Chondrocyte (in vitro differentiated cells): ENCODE results near the gene SHC3. TPM values are rescaled to one million over a fixed set of nuclear protein-coding genes. Genes with fewer than 3 reads are reported as not detected.

Experiments
- DNase-seq: peaks from one replicate; pipeline ENCODE4 v3.0.0; 2021; ENCODE audit warnings: mixed read lengths, low spot score
- H3K27ac Mint-ChIP-seq: one replicate; pipeline ENCODE4 v1.8.0; 2021; ENCODE audit warnings: mild to moderate bottlenecking, moderate library complexity, mixed read lengths; ENCODE audit not compliant: unreplicated experiment
- H3K27me3 Mint-ChIP-seq: 2 replicates; pipeline ENCODE4 v1.8.0; 2021; ENCODE audit warnings: low read depth, mixed read lengths
- H3K36me3 Mint-ChIP-seq: 2 replicates; pipeline ENCODE4 v1.8.0; 2021; ENCODE audit warnings: low read depth, mixed read lengths
- H3K4me1 Mint-ChIP-seq: 2 replicates; pipeline ENCODE4 v1.8.0; 2021; ENCODE audit warnings: low read depth, mild to moderate bottlenecking, mixed read lengths
- H3K4me3 Mint-ChIP-seq: one replicate; pipeline ENCODE4 v1.8.0; 2021; ENCODE audit warnings: mild to moderate bottlenecking, moderate library complexity, mixed read lengths; ENCODE audit not compliant: unreplicated experiment
- H3K9me3 Mint-ChIP-seq: 2 replicates; pipeline ENCODE4 v1.8.0; 2021; ENCODE audit warnings: low read depth, mixed read lengths
- total RNA-seq: library from RNA; stranded (reverse); gene quantifications from 3 replicates; pipeline ENCODE4 v1.2.1, GENCODE V29; 2021
- TF ChIP-seq, protein P1 (sequence below): fragments of 200-600 bp; sonication (generic); IDR thresholded peaks from 2 replicates; pipeline ENCODE4 v1.5.0; 2021; ENCODE audit warnings: antibody characterized with exemption, mild to moderate bottlenecking, moderate library complexity

Gene SHC3
- total RNA-seq, 1 donor from 2014 or later, result 0.30 TPM

DNA sequence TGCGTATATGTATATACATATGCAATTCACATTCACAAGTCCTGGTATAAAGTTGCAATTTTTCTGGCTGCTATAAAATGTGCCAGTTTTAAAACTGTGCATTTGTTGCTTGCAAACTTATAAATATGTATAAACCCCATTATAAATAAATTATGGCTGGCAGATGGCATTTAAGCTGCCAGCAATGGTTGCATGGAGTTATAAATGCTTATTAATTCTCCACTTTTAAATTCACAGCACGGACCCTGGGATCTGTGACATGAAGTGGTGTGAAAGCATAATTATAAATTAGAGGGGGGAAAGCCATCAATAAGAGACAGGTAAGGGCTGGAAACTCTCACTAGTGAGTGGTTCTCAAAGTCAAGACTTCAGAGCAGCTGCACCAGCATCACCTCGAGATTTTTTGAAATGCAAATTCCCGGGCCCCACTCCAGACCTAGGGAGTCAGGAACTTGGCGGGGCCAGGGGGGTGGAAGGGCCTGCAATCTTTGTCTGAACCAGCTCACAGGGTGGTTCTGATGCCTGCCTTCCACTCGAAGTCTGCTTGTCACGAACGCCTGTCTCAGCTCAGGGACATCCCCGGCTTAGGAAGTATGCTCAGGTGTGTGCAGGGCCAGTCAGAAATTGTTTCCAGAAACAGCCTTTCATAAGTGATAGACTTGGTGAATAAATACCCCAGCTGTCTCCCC lies 170.4 kb downstream of the SHC3 start:
- no peaks in the 10 kb centered on the region for H3K36me3 Mint-ChIP-seq
- no peak for DNase-seq
- H3K27ac Mint-ChIP-seq, result no peak overlapping the region
- no peaks in the 10 kb centered on the region for H3K4me1 Mint-ChIP-seq
- H3K4me3 Mint-ChIP-seq, result no peak overlapping the region
- no peaks in the 10 kb centered on the region for H3K9me3 Mint-ChIP-seq
- TF ChIP-seq, protein P1, sequence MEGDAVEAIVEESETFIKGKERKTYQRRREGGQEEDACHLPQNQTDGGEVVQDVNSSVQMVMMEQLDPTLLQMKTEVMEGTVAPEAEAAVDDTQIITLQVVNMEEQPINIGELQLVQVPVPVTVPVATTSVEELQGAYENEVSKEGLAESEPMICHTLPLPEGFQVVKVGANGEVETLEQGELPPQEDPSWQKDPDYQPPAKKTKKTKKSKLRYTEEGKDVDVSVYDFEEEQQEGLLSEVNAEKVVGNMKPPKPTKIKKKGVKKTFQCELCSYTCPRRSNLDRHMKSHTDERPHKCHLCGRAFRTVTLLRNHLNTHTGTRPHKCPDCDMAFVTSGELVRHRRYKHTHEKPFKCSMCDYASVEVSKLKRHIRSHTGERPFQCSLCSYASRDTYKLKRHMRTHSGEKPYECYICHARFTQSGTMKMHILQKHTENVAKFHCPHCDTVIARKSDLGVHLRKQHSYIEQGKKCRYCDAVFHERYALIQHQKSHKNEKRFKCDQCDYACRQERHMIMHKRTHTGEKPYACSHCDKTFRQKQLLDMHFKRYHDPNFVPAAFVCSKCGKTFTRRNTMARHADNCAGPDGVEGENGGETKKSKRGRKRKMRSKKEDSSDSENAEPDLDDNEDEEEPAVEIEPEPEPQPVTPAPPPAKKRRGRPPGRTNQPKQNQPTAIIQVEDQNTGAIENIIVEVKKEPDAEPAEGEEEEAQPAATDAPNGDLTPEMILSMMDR, result no peak
- peaks cover 7% of the 10 kb centered on the region for H3K27me3 Mint-ChIP-seq

GRCh38 chr9:89006996-89007967 lies 171.3 kb downstream of the SHC3 start:
- no peaks in the 10 kb centered on the region for H3K9me3 Mint-ChIP-seq
- no peaks in the 10 kb centered on the region for H3K36me3 Mint-ChIP-seq
- no peak overlapping the region for H3K4me3 Mint-ChIP-seq
- TF ChIP-seq, protein P1, result no peak
- no peak overlapping the region for H3K27ac Mint-ChIP-seq
- DNase-seq, result no peak
- H3K4me1 Mint-ChIP-seq, result no peaks in the 10 kb centered on the region
- H3K27me3 Mint-ChIP-seq, result peaks cover 7% of the 10 kb centered on the region

DNA sequence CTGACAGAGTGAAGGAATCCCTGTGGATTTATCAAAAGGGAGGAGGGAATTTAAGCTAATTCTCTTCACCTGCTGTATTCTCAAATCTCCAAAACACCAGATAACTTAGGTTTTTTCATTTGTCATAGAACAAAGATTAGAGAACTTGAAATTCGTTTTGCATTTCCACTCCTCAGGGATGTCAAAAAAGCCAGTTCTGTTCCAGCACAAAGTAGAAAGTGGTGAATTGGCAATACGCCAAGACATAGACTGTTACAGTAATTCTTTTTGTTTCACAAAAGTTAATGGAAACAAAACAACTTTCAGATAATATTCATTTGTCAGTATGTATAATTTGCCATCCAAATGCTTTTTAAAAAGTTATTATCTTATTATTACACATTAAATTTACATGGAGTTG lies 172.4 kb downstream of the SHC3 start:
- peaks cover 7% of the 10 kb centered on the region for H3K27me3 Mint-ChIP-seq
- TF ChIP-seq, protein P1, result no peak
- H3K9me3 Mint-ChIP-seq, result no peaks in the 10 kb centered on the region
- H3K27ac Mint-ChIP-seq, result no peak overlapping the region
- DNase-seq, result no peak
- H3K4me3 Mint-ChIP-seq, result no peak overlapping the region
- no peaks in the 10 kb centered on the region for H3K36me3 Mint-ChIP-seq
- H3K4me1 Mint-ChIP-seq, result peaks cover 8% of the 10 kb centered on the region

GRCh38 chr9:89005323-89005722 lies 173.3 kb downstream of the SHC3 start:
- H3K27me3 Mint-ChIP-seq, result peaks cover 7% of the 10 kb centered on the region
- H3K27ac Mint-ChIP-seq, result no peak overlapping the region
- TF ChIP-seq, protein P1, result no peak
- no peak for DNase-seq
- H3K9me3 Mint-ChIP-seq, result no peaks in the 10 kb centered on the region
- H3K4me3 Mint-ChIP-seq, result no peak overlapping the region
- H3K4me1 Mint-ChIP-seq, result peaks cover 17% of the 10 kb centered on the region
- H3K36me3 Mint-ChIP-seq, result no peaks in the 10 kb centered on the region

GRCh38 chr9:89002987-89003386 lies 175.6 kb downstream of the SHC3 start:
- H3K27me3 Mint-ChIP-seq, result peaks cover 4% of the 10 kb centered on the region
- no peaks in the 10 kb centered on the region for H3K36me3 Mint-ChIP-seq
- H3K27ac Mint-ChIP-seq, result no peak overlapping the region
- H3K4me1 Mint-ChIP-seq, result peaks cover 25% of the 10 kb centered on the region
- H3K4me3 Mint-ChIP-seq, result no peak overlapping the region
- TF ChIP-seq, protein P1, result no peak
- no peaks in the 10 kb centered on the region for H3K9me3 Mint-ChIP-seq
- DNase-seq, result no peak
